IMR-90 (cell line): ENCODE results near the gene LARP7.

Experiments
- CEBPB ChIP-seq: IDR thresholded peaks from 2 replicates; pipeline ENCODE4 v1.6.1; 2012; ENCODE audit warnings: low read depth, low read length, improper control_type of control experiment
- MXI1 ChIP-seq: IDR thresholded peaks from 2 replicates; pipeline ENCODE4 v1.6.1; 2012; ENCODE audit warnings: low read depth, mild to moderate bottlenecking, low read length, moderate library complexity, borderline replicate concordance
- POLR2A ChIP-seq: IDR thresholded peaks from 2 replicates; pipeline ENCODE4 v1.6.1; 2012; ENCODE audit warnings: mild to moderate bottlenecking, low read depth, low read length
- TF ChIP-seq, protein P1 (sequence below): conservative IDR thresholded peaks from 2 replicates; pipeline ENCODE4 v1.5.1; 2012; ENCODE audit warnings: mild to moderate bottlenecking, low read depth, low read length, improper control_type of control experiment

GRCh38 chr4:112633477-112634235, 3.3 kb upstream of the LARP7 start:
- TF ChIP-seq, protein P1, sequence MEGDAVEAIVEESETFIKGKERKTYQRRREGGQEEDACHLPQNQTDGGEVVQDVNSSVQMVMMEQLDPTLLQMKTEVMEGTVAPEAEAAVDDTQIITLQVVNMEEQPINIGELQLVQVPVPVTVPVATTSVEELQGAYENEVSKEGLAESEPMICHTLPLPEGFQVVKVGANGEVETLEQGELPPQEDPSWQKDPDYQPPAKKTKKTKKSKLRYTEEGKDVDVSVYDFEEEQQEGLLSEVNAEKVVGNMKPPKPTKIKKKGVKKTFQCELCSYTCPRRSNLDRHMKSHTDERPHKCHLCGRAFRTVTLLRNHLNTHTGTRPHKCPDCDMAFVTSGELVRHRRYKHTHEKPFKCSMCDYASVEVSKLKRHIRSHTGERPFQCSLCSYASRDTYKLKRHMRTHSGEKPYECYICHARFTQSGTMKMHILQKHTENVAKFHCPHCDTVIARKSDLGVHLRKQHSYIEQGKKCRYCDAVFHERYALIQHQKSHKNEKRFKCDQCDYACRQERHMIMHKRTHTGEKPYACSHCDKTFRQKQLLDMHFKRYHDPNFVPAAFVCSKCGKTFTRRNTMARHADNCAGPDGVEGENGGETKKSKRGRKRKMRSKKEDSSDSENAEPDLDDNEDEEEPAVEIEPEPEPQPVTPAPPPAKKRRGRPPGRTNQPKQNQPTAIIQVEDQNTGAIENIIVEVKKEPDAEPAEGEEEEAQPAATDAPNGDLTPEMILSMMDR = peak; percentile 58
- TF ChIP-seq POLR2A = no peak
- peak; percentile 33; the same call in 1 of the 2 replicates for TF ChIP-seq CEBPB
- TF ChIP-seq MXI1 = no peak
